GM23338 (cell line): Measurements from ENCODE around the gene WDR35.

Experiments
- CREB1 ChIP-seq: fragments of 250-450 bp; sonication (Bioruptor Pico); IDR thresholded peaks from 2 replicates; pipeline ENCODE4 v1.5.0; 2020; ENCODE audit warnings: low read depth, mild to moderate bottlenecking, moderate library complexity
- EZH2 ChIP-seq: fragments of 200-600 bp; sonication (generic); IDR thresholded peaks from one replicate; pipeline ENCODE4 v1.8.0; 2017; ENCODE audit warnings: antibody characterized with exemption, mild to moderate bottlenecking, low read depth; ENCODE audit not compliant: unreplicated experiment
- EZH2phosphoT487 ChIP-seq: fragments of 200-600 bp; sonication (generic); IDR thresholded peaks from one replicate; pipeline ENCODE4 v1.8.1; 2018; ENCODE audit warnings: antibody characterized with exemption; ENCODE audit not compliant: unreplicated experiment
- JUNB ChIP-seq: IDR thresholded peaks from one replicate; pipeline ENCODE4 v1.6.1; 2016; ENCODE audit warnings: antibody characterized with exemption; ENCODE audit not compliant: unreplicated experiment
- NANOG ChIP-seq: IDR thresholded peaks from 2 replicates; pipeline ENCODE4 v1.6.1; 2016; ENCODE audit warnings: antibody characterized with exemption, borderline replicate concordance
- POLR2AphosphoS5 ChIP-seq: IDR thresholded peaks from 2 replicates; pipeline ENCODE4 v1.6.1; 2016; ENCODE audit warnings: antibody characterized with exemption, low read depth
- STAT1 ChIP-seq: IDR thresholded peaks from one replicate; pipeline ENCODE4 v1.6.1; 2016; ENCODE audit warnings: antibody characterized with exemption; ENCODE audit not compliant: unreplicated experiment
- TF ChIP-seq, protein P1 (sequence below), 2 experiments: fragments of 200-600 bp in 1 of 2; sonication (generic) in 1 of 2; conservative IDR thresholded peaks; 2 replicates each; pipeline versions ENCODE4 v1.5.1 to v1.6.1; 2016 to 2017; ENCODE audit warnings: antibody characterized with exemption in 2 of 2, low read depth in 2 of 2, mild to moderate bottlenecking in 2 of 2, moderate library complexity in 1 of 2
- TF ChIP-seq, protein P2 (sequence below): IDR thresholded peaks from one replicate; pipeline ENCODE4 v1.6.1; 2018; ENCODE audit warnings: antibody characterized with exemption; ENCODE audit not compliant: unreplicated experiment

DNA sequence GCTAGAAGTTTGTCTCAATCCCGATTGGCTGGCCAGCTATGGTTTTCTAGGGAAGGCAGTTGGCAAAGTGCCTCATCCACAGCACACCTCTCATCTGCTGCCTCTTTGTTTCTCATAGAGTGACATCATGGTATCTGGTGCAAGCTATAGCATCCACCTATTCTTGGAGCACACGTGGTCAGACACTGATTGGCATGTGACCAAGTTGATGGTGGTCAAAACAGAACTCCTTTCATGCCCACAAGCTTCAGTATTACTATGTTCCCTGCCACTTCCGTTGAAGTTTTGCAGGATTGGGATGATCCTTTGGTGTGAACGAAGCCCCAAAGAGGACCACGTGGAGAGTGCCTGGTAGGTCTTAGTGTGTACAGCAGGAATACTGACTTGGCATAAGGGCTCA is 116.9 kb downstream of the WDR35 start:
- TF ChIP-seq, protein P1, sequence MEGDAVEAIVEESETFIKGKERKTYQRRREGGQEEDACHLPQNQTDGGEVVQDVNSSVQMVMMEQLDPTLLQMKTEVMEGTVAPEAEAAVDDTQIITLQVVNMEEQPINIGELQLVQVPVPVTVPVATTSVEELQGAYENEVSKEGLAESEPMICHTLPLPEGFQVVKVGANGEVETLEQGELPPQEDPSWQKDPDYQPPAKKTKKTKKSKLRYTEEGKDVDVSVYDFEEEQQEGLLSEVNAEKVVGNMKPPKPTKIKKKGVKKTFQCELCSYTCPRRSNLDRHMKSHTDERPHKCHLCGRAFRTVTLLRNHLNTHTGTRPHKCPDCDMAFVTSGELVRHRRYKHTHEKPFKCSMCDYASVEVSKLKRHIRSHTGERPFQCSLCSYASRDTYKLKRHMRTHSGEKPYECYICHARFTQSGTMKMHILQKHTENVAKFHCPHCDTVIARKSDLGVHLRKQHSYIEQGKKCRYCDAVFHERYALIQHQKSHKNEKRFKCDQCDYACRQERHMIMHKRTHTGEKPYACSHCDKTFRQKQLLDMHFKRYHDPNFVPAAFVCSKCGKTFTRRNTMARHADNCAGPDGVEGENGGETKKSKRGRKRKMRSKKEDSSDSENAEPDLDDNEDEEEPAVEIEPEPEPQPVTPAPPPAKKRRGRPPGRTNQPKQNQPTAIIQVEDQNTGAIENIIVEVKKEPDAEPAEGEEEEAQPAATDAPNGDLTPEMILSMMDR (conservative IDR thresholded peaks at IDR 0.05; ENCODE audit: low read depth in 2 of 2): no peak
- TF ChIP-seq, protein P2, sequence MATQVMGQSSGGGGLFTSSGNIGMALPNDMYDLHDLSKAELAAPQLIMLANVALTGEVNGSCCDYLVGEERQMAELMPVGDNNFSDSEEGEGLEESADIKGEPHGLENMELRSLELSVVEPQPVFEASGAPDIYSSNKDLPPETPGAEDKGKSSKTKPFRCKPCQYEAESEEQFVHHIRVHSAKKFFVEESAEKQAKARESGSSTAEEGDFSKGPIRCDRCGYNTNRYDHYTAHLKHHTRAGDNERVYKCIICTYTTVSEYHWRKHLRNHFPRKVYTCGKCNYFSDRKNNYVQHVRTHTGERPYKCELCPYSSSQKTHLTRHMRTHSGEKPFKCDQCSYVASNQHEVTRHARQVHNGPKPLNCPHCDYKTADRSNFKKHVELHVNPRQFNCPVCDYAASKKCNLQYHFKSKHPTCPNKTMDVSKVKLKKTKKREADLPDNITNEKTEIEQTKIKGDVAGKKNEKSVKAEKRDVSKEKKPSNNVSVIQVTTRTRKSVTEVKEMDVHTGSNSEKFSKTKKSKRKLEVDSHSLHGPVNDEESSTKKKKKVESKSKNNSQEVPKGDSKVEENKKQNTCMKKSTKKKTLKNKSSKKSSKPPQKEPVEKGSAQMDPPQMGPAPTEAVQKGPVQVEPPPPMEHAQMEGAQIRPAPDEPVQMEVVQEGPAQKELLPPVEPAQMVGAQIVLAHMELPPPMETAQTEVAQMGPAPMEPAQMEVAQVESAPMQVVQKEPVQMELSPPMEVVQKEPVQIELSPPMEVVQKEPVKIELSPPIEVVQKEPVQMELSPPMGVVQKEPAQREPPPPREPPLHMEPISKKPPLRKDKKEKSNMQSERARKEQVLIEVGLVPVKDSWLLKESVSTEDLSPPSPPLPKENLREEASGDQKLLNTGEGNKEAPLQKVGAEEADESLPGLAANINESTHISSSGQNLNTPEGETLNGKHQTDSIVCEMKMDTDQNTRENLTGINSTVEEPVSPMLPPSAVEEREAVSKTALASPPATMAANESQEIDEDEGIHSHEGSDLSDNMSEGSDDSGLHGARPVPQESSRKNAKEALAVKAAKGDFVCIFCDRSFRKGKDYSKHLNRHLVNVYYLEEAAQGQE: no peak
- TF ChIP-seq POLR2AphosphoS5 (no peak), EZH2 (no peak), CREB1 (no peak), EZH2phosphoT487 (no peak), JUNB (no peak), STAT1 (no peak), NANOG (no peak)
